Activated T-helper 9 cell treated with anti-CD3 and anti-CD28 coated beads, Interleukin-2, amount 50 U/mL, for 16 hours (primary cell): ENCODE data around the gene TSHR.

ENCODE experiments used
- DNase-seq: peaks from one replicate; pipeline ENCODE4 v3.0.0-alpha.2; 2020; ENCODE audit warnings: low read depth

Gene TSHR

GRCh38 chr14:81178063-81178462 is 222.6 kb downstream of the TSHR start:
- DNase-seq: no peak

GRCh38 chr14:81179631-81180030 is 224.2 kb downstream of the TSHR start:
- no peak for DNase-seq

GRCh38 chr14:81187832-81188522 is 232.6 kb downstream of the TSHR start:
- no peak for DNase-seq

- DNase-seq: no peak
Observed at GRCh38 chr14:81192594-81192993, 237.2 kb downstream of the TSHR start.

- no peak for DNase-seq
Observed at GRCh38 chr14:81193924-81194633, 238.7 kb downstream of the TSHR start.
